HG03571 (cell line): ENCODE data around the gene PCLAF.
A peak's percentile ranks its signal among the peaks of the same experiment; 100 is the strongest.
"Not testable (repeated sequence)": the region's sequence is repeated elsewhere in the genome, so short reads cannot be mapped to it uniquely, and the experiment has no call there.

Experiments
- ATAC-seq: cut with Tn5 transposase; IDR thresholded peaks from one replicate; pipeline ENCODE4 v1.9.1; 2021; ENCODE audit not compliant: unreplicated experiment

The PCLAF gene

GRCh38 chr15:64381000-64381751, at the start of gene PCLAF:
Gene PCLAF, minus strand, starts transcription at chr15:64381441. Its CDS starts 70 bp downstream, at chr15:64381371.
- peak; percentile 79 for ATAC-seq

GRCh38 chr15:64430000-64430735, 48.9 kb upstream of the PCLAF start:
- no peak for ATAC-seq

- ATAC-seq, result no peak
Measured at GRCh38 chr15:64429448-64429847, 48.2 kb upstream of the PCLAF start.

- no peak for ATAC-seq
Measured at GRCh38 chr15:64426845-64427465, 45.7 kb upstream of the PCLAF start.

GRCh38 chr15:64425221-64425620, 44.0 kb upstream of the PCLAF start:
- ATAC-seq, result no peak

- no peak for ATAC-seq
Measured at GRCh38 chr15:64423970-64424369, 42.7 kb upstream of the PCLAF start.

GRCh38 chr15:64422697-64423096, 41.5 kb upstream of the PCLAF start:
- no peak for ATAC-seq

GRCh38 chr15:64412216-64412615, 31.0 kb upstream of the PCLAF start:
- ATAC-seq, result no peak

- ATAC-seq, result no peak
Measured at GRCh38 chr15:64400583-64400982, 19.3 kb upstream of the PCLAF start.

GRCh38 chr15:64398575-64398974, 17.3 kb upstream of the PCLAF start:
- no peak for ATAC-seq

- ATAC-seq, result no peak
Measured at GRCh38 chr15:64396789-64397188, 15.5 kb upstream of the PCLAF start.

GRCh38 chr15:64392471-64392870, 11.2 kb upstream of the PCLAF start:
- not testable (repeated sequence) for ATAC-seq

- no peak for ATAC-seq
Measured at GRCh38 chr15:64389036-64389435, 7.8 kb upstream of the PCLAF start.

GRCh38 chr15:64387562-64388168, 6.4 kb upstream of the PCLAF start, which contains the start of gene TRIP4:
Gene TRIP4, plus strand, starts transcription at chr15:64387836. Its CDS starts 28 bp downstream, at chr15:64387864.
- peak; percentile 96 for ATAC-seq

GRCh38 chr15:64386291-64386690, 5.0 kb upstream of the PCLAF start:
- no peak for ATAC-seq

- no peak for ATAC-seq
Measured at GRCh38 chr15:64383760-64384159, 2.5 kb upstream of the PCLAF start.

GRCh38 chr15:64380130-64380870, 941 bp downstream of the PCLAF start:
- not testable (repeated sequence) for ATAC-seq

GRCh38 chr15:64379216-64379960, 1.9 kb downstream of the PCLAF start:
- no peak for ATAC-seq

GRCh38 chr15:64373360-64373759, 7.9 kb downstream of the PCLAF start:
- no peak for ATAC-seq

- not testable (repeated sequence) for ATAC-seq
Measured at GRCh38 chr15:64371383-64371782, 9.9 kb downstream of the PCLAF start.
